Karpas-422 (cell line): ENCODE measurements around the gene DYNC2H1. TPM values are rescaled to one million over a fixed set of nuclear protein-coding genes. Genes with fewer than 3 reads are reported as not detected.

Experiments used
- DNase-seq: peaks from one replicate; pipeline ENCODE4 v3.0.0-alpha.2; 2015
- H2AFZ ChIP-seq: fragments of 200-600 bp; sonication (generic); 2 replicates; pipeline ENCODE4 v1.6.1; 2014; ENCODE audit warnings: antibody characterized with exemption, low read length, mixed read lengths
- H3K27ac ChIP-seq: fragments of 200-600 bp; sonication (generic); 2 replicates; pipeline ENCODE4 v1.5.1; 2014; ENCODE audit warnings: mild to moderate bottlenecking, low read length, moderate library complexity
- H3K27me3 ChIP-seq: fragments of 200-600 bp; sonication (generic); 2 replicates; pipeline ENCODE4 v1.6.1; 2014; ENCODE audit warnings: low read length, mixed read lengths
- H3K36me3 ChIP-seq: fragments of 200-600 bp; sonication (generic); 2 replicates; pipeline ENCODE4 v1.6.1; 2014; ENCODE audit warnings: low read length, mixed read lengths; ENCODE audit not compliant: insufficient read depth
- H3K4me1 ChIP-seq: fragments of 200-600 bp; sonication (generic); 2 replicates; pipeline ENCODE4 v1.6.1; 2014; ENCODE audit warnings: mild to moderate bottlenecking, low read length, mixed read lengths
- H3K4me2 ChIP-seq: fragments of 200-600 bp; sonication (generic); 2 replicates; pipeline ENCODE4 v1.6.1; 2014; ENCODE audit warnings: low read length, low read depth, mild to moderate bottlenecking; ENCODE audit not compliant: poor library complexity, severe bottlenecking
- H3K4me3 ChIP-seq: fragments of 200-600 bp; sonication (generic); 2 replicates; pipeline ENCODE4 v1.5.1; 2014; ENCODE audit warnings: mild to moderate bottlenecking, antibody characterized with exemption, low read length, mixed read lengths
- H3K79me2 ChIP-seq: fragments of 200-600 bp; sonication (generic); 2 replicates; pipeline ENCODE4 v1.6.1; 2014; ENCODE audit warnings: mild to moderate bottlenecking, low read length, mixed read lengths
- H3K9ac ChIP-seq: fragments of 200-600 bp; sonication (generic); 2 replicates; pipeline ENCODE4 v1.6.0; 2014; ENCODE audit warnings: low read length
- H3K9me2 ChIP-seq: fragments of 200-600 bp; sonication (generic), shearing (Covaris generic); replicated peaks from 2 replicates; pipeline ENCODE4 v1.6.0; 2014; ENCODE audit warnings: mild to moderate bottlenecking, low read length, moderate library complexity; ENCODE audit not compliant: insufficient read depth
- H3K9me3 ChIP-seq: fragments of 300-700, 200-600 bp; sonication (generic); 2 replicates; pipeline ENCODE4 v1.6.1; 2014; ENCODE audit warnings: low read length, mixed read lengths
- H4K20me1 ChIP-seq: fragments of 200-600 bp; sonication (generic); 2 replicates; pipeline ENCODE4 v1.6.1; 2014; ENCODE audit warnings: mild to moderate bottlenecking, antibody characterized with exemption, low read length, low read depth; ENCODE audit not compliant: insufficient read depth
- total RNA-seq: library from RNA; depleted of rRNA; stranded (reverse); fragments of >200 nt; shearing (Covaris generic); gene quantifications from 2 replicates; pipeline ENCODE4 v1.2.3, GENCODE V29; 2014; ENCODE audit warnings: low replicate concordance

DYNC2H1 gene
- total RNA-seq, 1 experiment from 2014 or later: 3.9 TPM

DNA sequence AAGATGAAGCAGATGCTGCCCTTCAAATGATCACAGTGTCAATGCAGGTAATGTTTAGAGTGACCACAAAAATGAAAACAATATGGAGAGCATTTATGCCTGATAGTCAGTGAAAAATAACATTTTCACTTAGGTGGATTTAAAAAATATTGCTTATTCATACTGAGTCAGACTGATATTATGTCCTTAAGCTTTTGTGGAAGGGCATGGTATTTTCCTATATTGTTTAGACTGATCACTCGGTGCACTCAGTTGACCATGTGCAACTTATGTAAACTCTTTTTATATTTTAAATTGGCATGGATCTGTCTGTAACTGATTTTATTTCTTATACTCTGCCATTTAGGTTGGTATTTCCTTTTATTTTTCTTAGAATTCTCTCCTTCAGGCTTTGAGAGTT lies 106.6 kb downstream of the DYNC2H1 start:
- Histone ChIP-seq H3K79me2 (no peaks in the 10 kb centered on the region), H2AFZ (no peak overlapping the region), H3K36me3 (no peaks in the 10 kb centered on the region), H3K4me3 (no peak overlapping the region), H4K20me1 (no peaks in the 10 kb centered on the region), H3K4me1 (no peaks in the 10 kb centered on the region), H3K9me3 (no peaks in the 10 kb centered on the region), H3K27me3 (no peaks in the 10 kb centered on the region), H3K9ac (no peak overlapping the region), H3K9me2 (no peaks in the 10 kb centered on the region), H3K27ac (no peak overlapping the region), H3K4me2 (no peak overlapping the region)
- DNase-seq: no peak

DNA sequence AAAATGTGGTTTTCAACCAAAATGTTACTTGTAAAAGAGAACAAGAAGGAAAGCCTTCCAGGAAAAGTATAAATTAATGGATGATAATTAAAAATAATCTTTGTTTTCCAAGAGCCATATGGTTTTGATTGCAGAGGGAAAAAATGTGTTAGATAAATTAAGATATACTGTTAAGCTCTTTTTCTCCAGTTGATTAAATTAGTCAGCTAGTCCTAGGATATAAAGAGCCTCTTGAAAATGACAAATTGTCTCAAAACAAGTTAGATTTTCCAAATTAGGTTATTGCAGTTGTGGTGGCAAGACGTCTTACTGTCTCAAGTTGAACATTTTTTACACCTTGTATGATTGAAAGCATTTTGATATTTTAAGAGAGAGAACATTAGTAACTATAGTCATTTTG lies 110.9 kb downstream of the DYNC2H1 start:
- H3K4me1 ChIP-seq: no peaks in the 10 kb centered on the region
- no peak overlapping the region for H3K4me3 ChIP-seq
- no peak overlapping the region for H3K27ac ChIP-seq
- H3K9ac ChIP-seq: no peak overlapping the region
- no peak overlapping the region for H2AFZ ChIP-seq
- no peaks in the 10 kb centered on the region for H3K27me3 ChIP-seq
- no peaks in the 10 kb centered on the region for H3K9me3 ChIP-seq
- no peak for DNase-seq
- no peaks in the 10 kb centered on the region for H3K79me2 ChIP-seq
- H4K20me1 ChIP-seq: no peaks in the 10 kb centered on the region
- H3K36me3 ChIP-seq: no peaks in the 10 kb centered on the region
- no peaks in the 10 kb centered on the region for H3K9me2 ChIP-seq
- H3K4me2 ChIP-seq: no peak overlapping the region

- no peak for DNase-seq
- no peak overlapping the region for H3K4me2 ChIP-seq
- no peaks in the 10 kb centered on the region for H3K36me3 ChIP-seq
- no peak overlapping the region for H3K9ac ChIP-seq
- no peaks in the 10 kb centered on the region for H3K4me1 ChIP-seq
- no peak overlapping the region for H3K4me3 ChIP-seq
- H4K20me1 ChIP-seq: no peaks in the 10 kb centered on the region
- H3K9me3 ChIP-seq: no peaks in the 10 kb centered on the region
- no peaks in the 10 kb centered on the region for H3K79me2 ChIP-seq
- H2AFZ ChIP-seq: no peak overlapping the region
- no peaks in the 10 kb centered on the region for H3K27me3 ChIP-seq
- no peak overlapping the region for H3K27ac ChIP-seq
- H3K9me2 ChIP-seq: no peaks in the 10 kb centered on the region
These were observed 113.6 kb downstream of the DYNC2H1 start for GRCh38 chr11:103222806-103223205.

GRCh38 chr11:103228807-103229206 lies 119.6 kb downstream of the DYNC2H1 start:
- H3K4me3 ChIP-seq: no peak overlapping the region

DNA sequence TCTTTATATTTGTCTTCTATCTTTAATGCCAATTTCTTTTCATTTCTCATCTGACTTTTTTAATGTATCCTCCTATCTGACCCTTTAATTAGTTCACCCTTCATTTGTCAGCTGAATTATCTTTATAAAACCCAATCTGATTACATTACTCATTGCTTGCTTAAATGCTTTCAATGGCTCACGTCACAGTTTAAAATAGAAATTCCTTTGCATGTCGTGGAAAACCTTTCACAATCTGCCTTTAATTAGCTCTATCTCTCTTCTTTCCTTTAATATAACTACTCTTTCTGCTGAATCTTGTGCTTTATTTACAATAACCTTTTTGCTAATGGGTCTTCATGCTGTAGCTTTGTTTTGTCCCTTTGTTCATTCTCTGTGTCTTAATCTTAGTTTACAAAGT lies 125.7 kb downstream of the DYNC2H1 start:
- DNase-seq: no peak
- H3K36me3 ChIP-seq: no peaks in the 10 kb centered on the region
- no peak overlapping the region for H3K9ac ChIP-seq
- no peaks in the 10 kb centered on the region for H4K20me1 ChIP-seq
- H3K4me3 ChIP-seq: no peak overlapping the region
- H3K27ac ChIP-seq: no peak overlapping the region
- peaks cover 3% of the 10 kb centered on the region; the same call in 1 of the 2 replicates for H3K27me3 ChIP-seq
- no peaks in the 10 kb centered on the region for H3K9me3 ChIP-seq
- no peaks in the 10 kb centered on the region for H3K4me1 ChIP-seq
- no peak overlapping the region for H2AFZ ChIP-seq
- H3K9me2 ChIP-seq: no peaks in the 10 kb centered on the region
- no peak overlapping the region for H3K4me2 ChIP-seq
- no peaks in the 10 kb centered on the region for H3K79me2 ChIP-seq

More at GRCh38 chr11:103228807-103229206, 119.6 kb downstream of the DYNC2H1 start:
- H3K27me3 ChIP-seq: no peaks in the 10 kb centered on the region
- no peaks in the 10 kb centered on the region for H3K4me1 ChIP-seq
- no peak overlapping the region for H3K9ac ChIP-seq
- H3K79me2 ChIP-seq: no peaks in the 10 kb centered on the region
- H3K9me2 ChIP-seq: no peaks in the 10 kb centered on the region
- no peak overlapping the region for H2AFZ ChIP-seq
- H3K36me3 ChIP-seq: no peaks in the 10 kb centered on the region
- H3K9me3 ChIP-seq: no peaks in the 10 kb centered on the region
- no peak for DNase-seq
- H3K27ac ChIP-seq: no peak overlapping the region
- no peak overlapping the region for H3K4me2 ChIP-seq
- no peaks in the 10 kb centered on the region for H4K20me1 ChIP-seq

GRCh38 chr11:103241574-103241973 lies 132.3 kb downstream of the DYNC2H1 start:
- Histone ChIP-seq H3K4me2 (no peak overlapping the region), H3K9me3 (no peaks in the 10 kb centered on the region), H3K27ac (no peak overlapping the region), H3K79me2 (no peaks in the 10 kb centered on the region), H3K36me3 (no peaks in the 10 kb centered on the region), H3K9ac (no peak overlapping the region), H3K27me3 (peaks cover 3% of the 10 kb centered on the region; the same call in 1 of the 2 replicates), H3K4me3 (no peak overlapping the region), H3K4me1 (no peaks in the 10 kb centered on the region), H4K20me1 (no peaks in the 10 kb centered on the region), H2AFZ (no peak overlapping the region), H3K9me2 (no peaks in the 10 kb centered on the region)
- DNase-seq: no peak

DNA sequence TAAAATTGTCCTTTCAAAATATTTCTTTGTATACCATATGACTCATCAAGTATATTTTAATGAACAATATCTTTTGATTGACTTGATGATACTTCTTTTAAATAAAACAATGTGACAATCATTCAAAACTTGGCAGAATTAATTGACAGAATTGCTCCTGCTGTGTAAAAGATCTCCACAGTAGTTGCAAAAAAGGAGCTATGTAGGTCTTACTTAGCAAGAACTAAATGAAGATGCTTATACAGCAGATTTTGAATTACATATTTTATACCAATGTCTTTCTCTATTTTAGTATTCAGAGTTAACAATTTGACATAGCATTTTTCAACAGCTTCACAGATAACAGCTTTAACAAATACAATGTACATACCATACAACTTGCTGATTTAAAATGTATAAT lies 144.9 kb downstream of the DYNC2H1 start:
- no peaks in the 10 kb centered on the region for H4K20me1 ChIP-seq
- H3K36me3 ChIP-seq: no peaks in the 10 kb centered on the region
- no peaks in the 10 kb centered on the region for H3K9me3 ChIP-seq
- H3K4me3 ChIP-seq: no peak overlapping the region
- no peaks in the 10 kb centered on the region for H3K79me2 ChIP-seq
- DNase-seq: no peak
- H3K9ac ChIP-seq: no peak overlapping the region
- no peaks in the 10 kb centered on the region for H3K4me1 ChIP-seq
- no peak overlapping the region for H3K4me2 ChIP-seq
- H3K27ac ChIP-seq: no peak overlapping the region
- no peaks in the 10 kb centered on the region for H3K9me2 ChIP-seq
- no peak overlapping the region for H2AFZ ChIP-seq
- H3K27me3 ChIP-seq: 0 out of 2 replicates have a peak, but pooled peaks cover 3% of the 10 kb centered on the region

- Histone ChIP-seq H3K4me3 (no peak overlapping the region), H3K36me3 (no peaks in the 10 kb centered on the region), H2AFZ (no peak overlapping the region), H3K79me2 (no peaks in the 10 kb centered on the region), H3K4me2 (no peak overlapping the region), H3K27me3 (0 out of 2 replicates have a peak, but pooled peaks cover 6% of the 10 kb centered on the region), H3K9me2 (no peaks in the 10 kb centered on the region), H3K9ac (no peak overlapping the region), H3K27ac (no peak overlapping the region), H3K4me1 (no peaks in the 10 kb centered on the region), H3K9me3 (no peaks in the 10 kb centered on the region), H4K20me1 (no peaks in the 10 kb centered on the region)
- peak; percentile 68 for DNase-seq
These were observed 148.1 kb downstream of the DYNC2H1 start for GRCh38 chr11:103257360-103257759.
